ENCODE measurements around the gene BTBD9. TPM values are rescaled to one million over a fixed set of nuclear protein-coding genes. Genes with fewer than 3 reads are reported as not detected.

The BTBD9 gene
- polyA plus RNA-seq, 2 of the 4 experiments (the other 2 are of a cell fraction), result 2.3 to 4.6 TPM

DNA sequence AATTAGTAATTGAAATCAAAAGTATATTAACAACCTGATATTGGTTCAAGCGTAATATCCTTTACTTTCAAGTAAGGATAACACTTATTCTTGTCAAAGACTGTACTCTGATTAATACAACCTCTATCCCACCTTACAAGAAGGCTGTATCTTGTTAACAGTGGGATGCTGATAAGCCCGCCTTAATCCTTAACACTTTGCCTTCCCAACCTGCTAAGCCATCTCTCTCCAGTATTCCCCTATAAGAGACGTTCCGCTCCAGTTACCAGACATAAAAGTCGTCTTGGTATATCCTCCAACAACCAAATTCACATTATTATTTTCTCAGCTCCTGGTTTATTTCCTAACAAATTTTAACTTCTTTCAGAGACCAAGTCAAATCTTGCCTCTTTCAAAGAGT is 2.0 kb downstream of the BTBD9 start:
- ChIA-PET CTCF (no interaction called here), POLR2A (no interaction called here)
- Histone ChIP-seq H3K9me3 (no peaks in the 10 kb centered on the region), H3K4me1 (peaks cover 8% of the 10 kb centered on the region; the same call in 1 of the 3 replicates), H3K4me3 (no peak overlapping the region), H3K27ac (no peak overlapping the region), H3K4me2 (no peak overlapping the region)
- DNase-seq (ENCODE audit: low read depth in 1 of 2, low spot score in 1 of 2) (no peak), ATAC-seq (no peak), FAIRE-seq (no peak)
- TF ChIP-seq TP53 (CRISPR knock-in tag; IDR thresholded peaks at IDR 0.05) (no peak), HOXA7 (CRISPR knock-in tag; IDR thresholded peaks at IDR 0.05) (no peak), KDM5A (IDR thresholded peaks at IDR 0.05) (no peak), CBX2 (IDR thresholded peaks at IDR 0.05; ENCODE audit: borderline replicate concordance, low read depth) (no peak), ESRRA (IDR thresholded peaks at IDR 0.05; ENCODE audit: borderline replicate concordance, low read length) (no peak), SMC3 (IDR thresholded peaks at IDR 0.05) (no peak), FOSL2 (IDR thresholded peaks at IDR 0.05) (no peak), FOSL2 (CRISPR knock-in tag; IDR thresholded peaks at IDR 0.05) (no peak), RNF2 (IDR thresholded peaks at IDR 0.05; ENCODE audit: borderline replicate concordance, low read depth) (no peak), EP300 (IDR thresholded peaks at IDR 0.05) (no peak), POLR2AphosphoS2 (conservative IDR thresholded peaks at IDR 0.05; ENCODE audit: low read length) (no peak), MAX (IDR thresholded peaks at IDR 0.05) (no peak), BHLHE40 (IDR thresholded peaks at IDR 0.05; ENCODE audit: low read depth, low read length) (no peak), NR3C1 (IDR thresholded peaks at IDR 0.05) (no peak), RAD21 (conservative IDR thresholded peaks at IDR 0.05 in 1 of 2, IDR thresholded peaks at IDR 0.05 in 1 of 2) (no peak)
- TF ChIP-seq, protein P1, sequence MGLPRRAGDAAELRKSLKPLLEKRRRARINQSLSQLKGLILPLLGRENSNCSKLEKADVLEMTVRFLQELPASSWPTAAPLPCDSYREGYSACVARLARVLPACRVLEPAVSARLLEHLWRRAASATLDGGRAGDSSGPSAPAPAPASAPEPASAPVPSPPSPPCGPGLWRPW (IDR thresholded peaks at IDR 0.05), result no peak
- TF ChIP-seq, protein P2, sequence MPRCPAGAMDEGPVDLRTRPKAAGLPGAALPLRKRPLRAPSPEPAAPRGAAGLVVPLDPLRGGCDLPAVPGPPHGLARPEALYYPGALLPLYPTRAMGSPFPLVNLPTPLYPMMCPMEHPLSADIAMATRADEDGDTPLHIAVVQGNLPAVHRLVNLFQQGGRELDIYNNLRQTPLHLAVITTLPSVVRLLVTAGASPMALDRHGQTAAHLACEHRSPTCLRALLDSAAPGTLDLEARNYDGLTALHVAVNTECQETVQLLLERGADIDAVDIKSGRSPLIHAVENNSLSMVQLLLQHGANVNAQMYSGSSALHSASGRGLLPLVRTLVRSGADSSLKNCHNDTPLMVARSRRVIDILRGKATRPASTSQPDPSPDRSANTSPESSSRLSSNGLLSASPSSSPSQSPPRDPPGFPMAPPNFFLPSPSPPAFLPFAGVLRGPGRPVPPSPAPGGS (IDR thresholded peaks at IDR 0.05), result no peak
- 87% methylated on average over 5 of the region's 5 CpGs for WGBS (ENCODE audit: missing lambda C conversion rate)

DNA sequence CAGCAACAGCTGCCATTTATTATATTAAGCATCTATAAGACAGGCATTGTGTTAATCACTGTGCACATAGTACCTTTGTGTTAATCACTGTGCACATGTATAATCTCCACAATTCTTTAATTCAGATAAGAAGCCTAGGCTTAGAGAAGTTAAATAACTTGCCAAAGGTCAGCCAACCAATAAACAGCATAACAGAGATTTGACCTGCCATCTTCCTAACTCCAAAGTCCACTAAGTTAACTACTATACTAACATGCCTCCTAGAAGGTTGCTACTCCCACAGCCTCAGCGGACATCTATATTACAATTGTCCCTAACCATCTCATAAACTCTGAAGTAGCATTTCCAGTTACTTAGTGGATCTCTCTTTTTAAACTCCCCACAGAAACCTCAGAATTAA is 3.7 kb downstream of the BTBD9 start:
- no peak overlapping the region for H3K4me2 ChIP-seq
- peaks cover 8% of the 10 kb centered on the region; the same call in 1 of the 3 replicates for H3K4me1 ChIP-seq
- no peak for ATAC-seq
- no peaks in the 10 kb centered on the region for H3K9me3 ChIP-seq
- CTCF ChIA-PET, result interaction anchor here (1.0 kb wide), 1 partner anchor 65 kb away, joined by 3 read pairs; no protein-coding TSS in a partner anchor
- H3K27ac ChIP-seq, result no peak overlapping the region
- no peak overlapping the region for H3K4me3 ChIP-seq
- WGBS (ENCODE audit: missing lambda C conversion rate), result 86% methylated on average over 1 of the region's 1 CpG
- POLR2A ChIA-PET, result no interaction called here
- no peak for FAIRE-seq
- no peak for DNase-seq (ENCODE audit: low read depth in 1 of 2, low spot score in 1 of 2)
- TF ChIP-seq MYC (IDR thresholded peaks at IDR 0.05; ENCODE audit: borderline replicate concordance, low read length) (no peak), ZSCAN20 (CRISPR knock-in tag; IDR thresholded peaks at IDR 0.05) (no peak), MAZ (IDR thresholded peaks at IDR 0.05; ENCODE audit: borderline replicate concordance, low read depth, low read length) (no peak), PHF8 (IDR thresholded peaks at IDR 0.05; ENCODE audit: borderline replicate concordance, low read depth) (no peak), FOSB (CRISPR knock-in tag; IDR thresholded peaks at IDR 0.05) (no peak), USF2 (IDR thresholded peaks at IDR 0.05) (no peak), EP300 (IDR thresholded peaks at IDR 0.05) (no peak), EHMT2 (IDR thresholded peaks at IDR 0.05; ENCODE audit: low read depth) (no peak), MAFK (IDR thresholded peaks at IDR 0.05; ENCODE audit: partially characterized antibody) (no peak), RCOR1 (IDR thresholded peaks at IDR 0.05; ENCODE audit: low read depth, low read length) (no peak)
- TF ChIP-seq, protein P3, sequence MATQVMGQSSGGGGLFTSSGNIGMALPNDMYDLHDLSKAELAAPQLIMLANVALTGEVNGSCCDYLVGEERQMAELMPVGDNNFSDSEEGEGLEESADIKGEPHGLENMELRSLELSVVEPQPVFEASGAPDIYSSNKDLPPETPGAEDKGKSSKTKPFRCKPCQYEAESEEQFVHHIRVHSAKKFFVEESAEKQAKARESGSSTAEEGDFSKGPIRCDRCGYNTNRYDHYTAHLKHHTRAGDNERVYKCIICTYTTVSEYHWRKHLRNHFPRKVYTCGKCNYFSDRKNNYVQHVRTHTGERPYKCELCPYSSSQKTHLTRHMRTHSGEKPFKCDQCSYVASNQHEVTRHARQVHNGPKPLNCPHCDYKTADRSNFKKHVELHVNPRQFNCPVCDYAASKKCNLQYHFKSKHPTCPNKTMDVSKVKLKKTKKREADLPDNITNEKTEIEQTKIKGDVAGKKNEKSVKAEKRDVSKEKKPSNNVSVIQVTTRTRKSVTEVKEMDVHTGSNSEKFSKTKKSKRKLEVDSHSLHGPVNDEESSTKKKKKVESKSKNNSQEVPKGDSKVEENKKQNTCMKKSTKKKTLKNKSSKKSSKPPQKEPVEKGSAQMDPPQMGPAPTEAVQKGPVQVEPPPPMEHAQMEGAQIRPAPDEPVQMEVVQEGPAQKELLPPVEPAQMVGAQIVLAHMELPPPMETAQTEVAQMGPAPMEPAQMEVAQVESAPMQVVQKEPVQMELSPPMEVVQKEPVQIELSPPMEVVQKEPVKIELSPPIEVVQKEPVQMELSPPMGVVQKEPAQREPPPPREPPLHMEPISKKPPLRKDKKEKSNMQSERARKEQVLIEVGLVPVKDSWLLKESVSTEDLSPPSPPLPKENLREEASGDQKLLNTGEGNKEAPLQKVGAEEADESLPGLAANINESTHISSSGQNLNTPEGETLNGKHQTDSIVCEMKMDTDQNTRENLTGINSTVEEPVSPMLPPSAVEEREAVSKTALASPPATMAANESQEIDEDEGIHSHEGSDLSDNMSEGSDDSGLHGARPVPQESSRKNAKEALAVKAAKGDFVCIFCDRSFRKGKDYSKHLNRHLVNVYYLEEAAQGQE (IDR thresholded peaks at IDR 0.05), result no peak
- TF ChIP-seq, protein P4, sequence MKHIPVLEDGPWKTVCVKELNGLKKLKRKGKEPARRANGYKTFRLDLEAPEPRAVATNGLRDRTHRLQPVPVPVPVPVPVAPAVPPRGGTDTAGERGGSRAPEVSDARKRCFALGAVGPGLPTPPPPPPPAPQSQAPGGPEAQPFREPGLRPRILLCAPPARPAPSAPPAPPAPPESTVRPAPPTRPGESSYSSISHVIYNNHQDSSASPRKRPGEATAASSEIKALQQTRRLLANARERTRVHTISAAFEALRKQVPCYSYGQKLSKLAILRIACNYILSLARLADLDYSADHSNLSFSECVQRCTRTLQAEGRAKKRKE (CRISPR knock-in tag; IDR thresholded peaks at IDR 0.05; ENCODE audit: low read depth), result no peak
- TF ChIP-seq, protein P5, sequence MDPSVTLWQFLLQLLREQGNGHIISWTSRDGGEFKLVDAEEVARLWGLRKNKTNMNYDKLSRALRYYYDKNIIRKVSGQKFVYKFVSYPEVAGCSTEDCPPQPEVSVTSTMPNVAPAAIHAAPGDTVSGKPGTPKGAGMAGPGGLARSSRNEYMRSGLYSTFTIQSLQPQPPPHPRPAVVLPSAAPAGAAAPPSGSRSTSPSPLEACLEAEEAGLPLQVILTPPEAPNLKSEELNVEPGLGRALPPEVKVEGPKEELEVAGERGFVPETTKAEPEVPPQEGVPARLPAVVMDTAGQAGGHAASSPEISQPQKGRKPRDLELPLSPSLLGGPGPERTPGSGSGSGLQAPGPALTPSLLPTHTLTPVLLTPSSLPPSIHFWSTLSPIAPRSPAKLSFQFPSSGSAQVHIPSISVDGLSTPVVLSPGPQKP (IDR thresholded peaks at IDR 0.05; ENCODE audit: low read depth, low read length), result no peak
- TF ChIP-seq, protein P2 (IDR thresholded peaks at IDR 0.05), result no peak

All from A549 (cell line).